ENCODE measurements around the gene CCDC92B.
"Not testable (repeated sequence)": the region's sequence is repeated elsewhere in the genome, so short reads cannot be mapped to it uniquely, and the experiment has no call there.

The CCDC92B gene

DNA sequence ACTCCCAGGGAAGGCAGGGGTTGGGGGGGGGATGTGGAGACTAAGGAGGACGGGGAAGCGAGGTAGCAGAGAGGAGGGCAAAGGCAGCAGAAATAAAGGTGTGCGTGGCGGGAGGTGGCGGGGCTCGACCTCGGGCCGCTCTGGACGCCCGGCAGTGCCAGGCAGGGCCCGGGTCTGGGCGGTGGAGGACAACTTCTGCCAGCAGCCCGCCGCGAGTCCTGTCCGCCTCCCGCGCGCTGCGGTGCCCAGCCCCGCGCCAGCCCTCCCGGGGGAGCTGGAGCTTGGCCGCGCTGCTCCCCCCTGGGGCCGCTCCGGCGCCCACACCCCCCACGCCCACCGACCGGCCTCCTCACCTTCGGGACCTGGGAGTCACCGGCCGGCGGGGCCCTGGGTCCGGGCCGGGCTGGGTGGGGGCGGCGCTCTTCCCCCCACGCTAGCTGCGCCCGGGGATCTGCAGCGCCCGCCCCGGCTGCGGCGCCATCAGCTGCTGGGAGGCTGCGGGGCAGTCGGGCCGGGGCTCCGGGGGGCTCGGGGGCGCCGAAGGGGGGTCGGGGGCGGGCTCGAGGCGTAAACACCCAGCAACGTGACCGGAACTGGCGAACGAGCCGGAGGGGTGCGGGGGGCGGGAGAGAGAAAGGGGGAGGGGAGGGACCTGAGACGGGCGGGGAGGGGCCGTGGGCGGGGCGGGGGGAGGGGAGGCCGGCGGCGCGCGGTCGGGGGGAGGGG is at the start of gene CCDC92B:
TSS of gene CCDC92B (minus strand) at position 595 of the 726 bp plus-strand sequence. CDS start 14,507 bp downstream, outside the sequence.
- no peak for DNase-seq (ENCODE audit: low read depth)

DNA sequence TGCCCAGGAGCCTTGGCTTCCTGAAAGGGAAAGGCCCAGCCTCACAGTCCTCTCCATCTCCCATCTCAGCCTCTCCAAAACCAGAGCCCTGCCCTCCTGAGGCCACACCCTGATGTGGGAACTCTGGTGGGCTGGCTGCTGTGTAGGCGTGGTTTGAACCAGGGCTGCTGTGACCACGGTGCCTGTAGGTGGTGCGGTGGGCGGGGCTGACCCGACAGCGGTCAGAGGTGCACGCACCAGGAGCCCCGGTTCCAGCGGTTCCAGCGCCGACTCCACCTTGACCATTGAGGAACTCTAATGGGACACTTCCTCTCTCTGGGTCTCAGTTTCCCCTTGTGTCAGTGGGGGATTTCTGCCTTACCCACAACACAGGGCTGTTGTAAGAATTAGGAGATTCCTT is 49.2 kb upstream of the CCDC92B start:
- no peak for DNase-seq (ENCODE audit: low read depth)

DNA sequence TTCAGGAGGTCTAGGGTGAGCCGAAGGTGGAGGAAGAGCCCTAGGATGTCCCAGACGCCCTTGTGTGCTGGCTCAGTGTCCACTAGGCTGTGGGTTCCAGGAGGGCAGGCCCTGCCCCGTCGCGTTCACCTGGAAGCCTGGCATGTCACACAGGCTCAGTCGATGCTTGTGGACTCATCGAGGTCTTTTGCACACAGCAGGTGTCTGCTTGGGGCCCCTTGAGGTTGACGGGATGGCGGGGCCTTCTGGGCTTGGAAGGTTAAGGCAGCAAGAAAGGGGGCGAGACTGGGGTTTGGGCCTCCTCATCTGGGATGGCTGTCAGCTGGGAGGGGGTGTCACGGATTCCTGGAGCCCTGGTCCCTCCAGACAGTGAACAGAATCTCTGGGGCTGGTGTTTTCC is 48.7 kb upstream of the CCDC92B start:
- no peak for DNase-seq (ENCODE audit: low read depth)

DNA sequence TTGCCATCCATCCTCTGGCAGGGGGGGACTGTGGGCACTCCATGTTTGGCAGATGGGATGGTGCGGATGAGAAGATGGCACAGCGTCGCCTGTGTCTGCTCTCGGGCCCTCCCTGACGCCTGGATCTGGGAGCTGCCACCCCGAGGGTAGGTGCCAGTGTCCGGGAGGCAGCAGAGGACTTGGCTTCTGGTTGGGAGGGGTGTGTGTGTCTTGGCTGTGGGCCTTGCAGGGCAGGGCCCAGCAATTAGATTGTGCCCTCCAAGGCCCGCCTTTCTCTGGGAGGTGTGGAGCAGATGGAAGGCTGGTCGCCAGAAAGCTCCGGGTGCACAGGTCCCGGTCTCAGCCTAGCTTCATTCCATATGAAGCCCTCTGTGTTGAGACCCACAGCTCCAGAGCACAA is 48.2 kb upstream of the CCDC92B start:
- no peak for DNase-seq (ENCODE audit: low read depth)

DNA sequence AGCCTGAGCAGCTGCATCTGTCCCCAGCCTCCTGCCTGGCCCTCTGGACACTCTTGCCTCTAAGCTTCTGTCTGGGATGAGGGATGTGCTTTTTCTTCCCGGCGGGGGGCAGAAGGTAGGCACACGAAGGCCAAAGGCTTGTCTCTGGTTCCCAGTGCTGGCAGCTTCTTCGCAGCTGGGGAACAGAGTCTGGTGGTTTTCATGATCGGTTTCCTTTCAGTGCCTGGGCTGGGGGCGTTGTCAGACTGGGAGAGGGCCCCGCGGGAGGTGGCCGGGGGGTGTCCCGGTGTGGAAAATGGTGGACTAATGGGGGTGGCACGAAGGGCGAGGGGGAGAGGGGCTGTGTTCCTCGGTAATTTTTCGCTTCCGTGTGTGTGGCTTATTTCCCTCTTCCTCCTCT is 47.8 kb upstream of the CCDC92B start:
- no peak for DNase-seq (ENCODE audit: low read depth)

DNA sequence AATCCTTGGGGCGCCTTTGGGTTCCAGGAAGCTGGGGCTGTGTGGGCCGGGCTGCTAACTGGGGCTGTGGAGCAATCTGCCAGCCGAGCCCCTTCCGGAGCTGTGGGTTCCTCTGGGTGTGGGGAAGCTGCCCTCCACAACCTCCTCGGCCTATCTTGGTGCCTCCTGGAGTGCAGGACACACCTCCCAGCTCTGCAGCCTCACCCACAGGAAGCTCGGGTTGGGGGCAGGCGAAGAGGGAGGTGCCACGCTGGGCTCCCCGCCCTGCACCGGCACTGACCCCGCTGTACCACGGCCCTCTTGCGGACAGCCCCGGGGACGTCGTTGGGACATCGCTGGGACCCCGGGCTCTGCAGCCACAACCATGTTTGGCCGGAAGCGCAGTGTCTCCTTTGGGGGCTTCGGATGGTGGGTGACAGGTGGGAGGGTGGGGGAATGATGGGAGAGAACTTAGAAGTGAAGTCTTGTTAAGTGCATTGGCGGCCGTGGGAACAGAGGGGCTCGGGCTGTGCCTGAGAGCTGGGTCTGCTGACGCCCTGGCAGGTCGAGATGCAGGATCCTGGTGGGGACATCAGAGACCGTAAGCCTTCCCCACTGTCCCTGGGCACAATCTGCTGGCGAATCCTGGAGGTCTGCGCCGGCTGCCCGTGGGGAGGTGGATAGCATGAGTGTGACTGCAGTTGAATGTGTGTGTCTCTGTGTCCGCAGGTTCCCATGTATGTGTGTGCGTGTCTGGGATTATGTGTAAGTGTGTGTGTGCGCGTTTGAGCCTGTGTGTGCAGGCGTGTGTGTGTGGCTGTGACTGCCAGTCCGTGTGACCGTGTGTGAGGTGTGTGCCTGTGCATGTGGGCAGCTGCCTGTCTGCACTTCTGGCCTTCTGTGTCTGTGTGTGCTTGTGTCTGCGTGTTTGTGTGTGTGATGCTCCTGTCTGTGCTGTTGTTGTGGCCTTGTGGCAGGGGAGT is 47.0 kb upstream of the CCDC92B start, which contains the start of gene RAP1GAP2:
TSS of gene RAP1GAP2 (plus strand) at position 275 of the 962 bp plus-strand sequence. CDS start at position 365, 90 bp downstream.
- DNase-seq (ENCODE audit: low read depth): peak; percentile 37

DNA sequence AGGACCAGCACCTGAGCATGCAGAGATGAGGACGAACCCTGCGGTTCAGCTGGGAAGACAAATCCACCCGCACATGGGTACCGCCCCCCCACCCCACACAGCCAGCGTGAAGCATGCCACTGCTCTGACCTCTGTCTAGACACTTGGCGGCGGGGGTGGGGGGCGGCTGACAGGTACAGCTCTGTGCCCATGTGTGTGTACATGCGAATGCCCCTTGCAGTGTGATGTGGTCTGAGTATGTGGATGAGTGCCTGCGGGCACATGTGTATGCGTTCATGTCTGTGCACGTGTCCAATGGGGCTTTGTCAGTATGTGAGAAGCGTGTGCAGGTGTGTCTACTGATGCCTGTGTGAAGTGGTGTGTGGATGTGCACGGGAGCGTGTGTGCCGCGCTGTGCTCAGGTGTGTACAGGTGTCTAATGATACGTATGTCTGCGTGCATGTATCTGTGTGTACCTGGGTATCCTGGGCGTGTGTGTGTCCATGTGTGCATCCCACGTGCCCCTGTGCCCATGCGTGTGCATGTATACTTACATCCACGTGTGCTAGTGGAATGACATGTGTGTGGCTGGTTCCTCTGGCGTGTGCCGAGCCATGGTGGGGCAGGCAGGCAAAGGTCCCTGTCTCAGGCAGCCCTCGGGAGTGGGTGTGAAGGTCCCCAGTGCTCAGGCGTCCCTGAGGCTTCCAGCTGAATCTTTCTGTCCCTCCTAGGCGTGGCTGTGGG is 46.1 kb upstream of the CCDC92B start:
- DNase-seq (ENCODE audit: low read depth): no peak

DNA sequence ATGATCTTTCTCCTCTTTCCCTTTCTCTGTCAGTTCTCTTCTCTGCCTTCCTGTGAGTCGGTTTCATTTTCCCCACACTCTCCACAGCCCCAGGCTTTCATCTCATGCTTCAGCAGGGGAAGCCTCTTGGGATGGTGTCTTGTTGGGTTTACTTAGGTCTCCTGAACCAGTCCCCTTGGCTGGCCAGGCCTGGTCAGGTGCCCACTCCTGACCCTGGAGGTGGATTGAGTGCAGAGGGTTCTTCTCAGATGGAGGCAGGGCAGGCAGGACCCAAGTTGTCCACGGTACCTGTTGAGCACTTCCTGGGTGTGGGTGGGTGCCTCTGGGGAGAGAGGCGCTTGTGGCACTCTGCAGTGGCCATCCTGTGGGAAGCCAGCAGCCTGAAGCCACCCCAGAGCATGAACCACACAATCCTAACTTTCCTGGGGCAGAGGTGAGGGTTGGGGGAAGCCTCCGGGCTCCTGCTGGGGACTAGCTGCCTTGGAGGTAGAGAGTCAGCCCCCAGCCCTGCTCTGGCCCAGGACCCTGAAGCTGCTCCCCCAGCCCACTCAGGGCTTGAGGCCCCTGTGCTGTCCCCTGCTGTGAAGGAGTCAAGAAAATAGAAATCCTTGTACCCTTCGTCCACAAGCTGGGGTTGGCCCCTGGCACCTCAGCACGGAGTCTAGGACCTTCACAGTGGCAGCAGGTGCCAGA is 44.8 kb upstream of the CCDC92B start:
- no peak for DNase-seq (ENCODE audit: low read depth)

DNA sequence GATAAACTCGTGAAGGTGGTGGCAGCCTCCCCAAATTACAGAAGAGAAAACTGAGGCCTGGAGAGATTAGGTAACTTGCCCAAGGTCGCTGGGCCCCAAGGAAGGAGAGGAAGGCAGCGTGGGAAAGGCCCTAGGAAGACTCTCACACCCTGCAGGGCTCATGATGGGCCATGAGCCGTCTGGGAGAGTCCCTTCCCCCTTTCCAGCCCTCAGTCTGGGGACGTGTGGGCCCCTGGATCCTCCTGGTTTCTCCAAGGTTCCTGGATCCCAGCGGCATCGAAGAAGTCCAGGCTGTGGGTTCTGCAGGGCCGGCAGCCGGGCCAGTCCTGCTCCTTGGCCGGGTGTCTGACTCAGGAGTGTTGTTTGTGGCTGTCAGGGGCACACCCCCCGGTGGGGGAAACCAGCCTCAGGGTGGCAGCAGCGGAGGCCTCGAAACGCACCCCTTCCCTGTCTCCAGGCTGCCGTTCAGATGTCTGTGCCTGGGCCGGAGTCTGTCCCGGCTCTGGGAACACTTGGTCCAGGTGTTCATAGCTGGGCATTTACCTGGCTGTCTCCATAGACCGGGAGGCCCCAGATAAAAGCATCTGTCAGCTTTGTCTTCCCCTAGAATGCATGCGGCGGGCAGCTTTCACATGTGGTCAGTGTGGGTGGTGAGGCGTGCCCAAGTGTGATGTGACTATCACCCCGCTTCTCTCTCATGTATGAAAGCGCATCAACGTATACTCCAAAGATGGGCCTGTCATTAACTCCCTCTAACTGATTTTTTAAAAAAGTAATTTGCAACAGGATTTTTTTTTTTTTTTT is 43.1 kb upstream of the CCDC92B start:
- DNase-seq (ENCODE audit: low read depth): peak; percentile 65

DNA sequence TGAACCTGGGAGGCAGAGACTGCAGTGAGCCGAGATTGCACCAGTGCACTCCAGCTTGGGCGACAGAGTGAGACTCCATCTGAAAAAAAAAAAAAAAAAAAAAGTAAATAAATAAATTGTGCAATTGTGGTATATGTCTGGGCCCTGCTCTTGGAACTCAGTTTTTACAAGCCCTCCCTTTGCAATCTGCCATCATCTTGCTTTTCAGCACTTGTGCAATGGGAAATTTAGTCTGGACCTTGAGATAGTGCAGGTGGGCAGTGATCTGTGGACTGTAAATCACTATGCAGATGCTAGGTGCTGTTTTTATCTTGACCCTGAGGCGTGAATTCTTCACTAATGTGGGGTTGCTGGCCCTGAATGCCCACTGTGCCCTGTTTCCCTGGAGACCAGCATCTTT is 40.2 kb upstream of the CCDC92B start:
- DNase-seq (ENCODE audit: low read depth): no peak

DNA sequence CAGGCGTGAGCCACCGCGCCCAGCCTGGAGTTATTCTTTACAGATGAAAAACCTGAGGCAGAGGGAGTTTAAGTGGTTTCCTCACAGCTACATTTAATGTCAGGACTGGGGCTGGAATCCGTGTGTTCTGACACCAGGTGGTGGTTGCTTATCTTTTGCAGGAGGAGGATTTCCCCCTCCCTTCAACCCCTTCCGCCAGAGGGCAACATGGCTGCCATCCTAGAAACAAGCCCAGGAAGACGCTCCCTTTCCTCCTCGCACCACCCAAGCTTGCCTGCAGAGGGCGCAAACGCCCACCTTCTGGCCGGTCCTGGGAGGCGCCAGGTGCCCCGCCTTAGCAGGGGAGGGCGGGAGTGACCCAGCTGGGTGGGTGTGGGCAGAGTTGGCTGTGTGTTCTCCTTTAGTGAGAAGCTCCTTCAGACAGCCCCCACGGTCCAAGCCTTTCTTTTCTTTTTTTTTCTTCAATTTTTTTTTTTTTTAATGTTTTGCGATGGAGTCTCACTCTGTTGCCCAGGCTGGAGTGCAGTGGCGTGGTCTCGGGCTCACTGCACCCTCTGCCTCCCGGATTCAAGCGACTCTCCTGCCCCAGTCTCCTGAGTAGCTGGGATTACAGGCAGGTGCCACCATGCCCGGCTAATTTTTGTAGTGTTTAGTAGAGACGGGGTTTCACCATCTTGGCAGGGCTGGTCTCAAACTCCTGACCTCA is 36.9 kb upstream of the CCDC92B start:
- peak; percentile 92 for DNase-seq (ENCODE audit: low read depth)

DNA sequence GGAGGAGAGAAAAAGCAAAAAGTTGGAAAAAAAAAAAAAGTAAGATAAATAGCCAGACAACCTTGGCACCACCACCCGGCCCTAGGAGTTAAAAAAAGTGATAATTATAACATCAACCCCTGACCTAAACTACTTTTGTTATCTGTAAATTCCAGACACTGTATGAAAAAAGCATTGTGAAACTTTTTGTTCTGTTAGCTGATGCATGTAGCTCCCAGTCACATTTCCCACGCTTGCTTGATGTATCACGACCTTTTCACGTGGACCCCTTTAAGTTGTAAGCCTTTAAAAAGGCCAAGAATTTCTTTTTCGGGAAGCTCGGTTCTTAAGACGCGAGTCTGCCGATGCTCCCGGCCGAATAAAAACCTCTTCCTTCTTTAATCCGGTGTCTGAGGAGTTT is 35.9 kb upstream of the CCDC92B start:
- DNase-seq (ENCODE audit: low read depth): not testable (repeated sequence)

DNA sequence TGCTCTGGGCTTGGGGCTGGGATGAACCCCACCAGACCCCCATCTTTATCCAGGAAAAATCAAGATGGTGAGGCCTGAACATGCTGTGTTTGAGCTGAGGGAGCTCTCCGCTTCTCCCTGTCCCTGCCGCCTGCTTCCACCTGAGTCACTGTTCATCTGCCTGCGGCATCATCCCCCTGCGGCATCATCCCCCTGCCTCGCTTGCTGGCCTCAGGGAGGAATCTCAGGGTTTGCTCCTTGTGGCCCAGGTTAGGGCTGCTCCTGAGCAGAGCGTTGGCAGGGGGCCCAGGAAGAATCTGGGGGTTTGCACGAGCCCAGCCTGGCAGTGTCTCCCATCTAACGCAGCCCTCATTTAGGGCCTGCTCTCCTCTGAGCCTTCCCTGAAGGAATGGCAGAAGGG is 35.4 kb upstream of the CCDC92B start:
- DNase-seq (ENCODE audit: low read depth): no peak

DNA sequence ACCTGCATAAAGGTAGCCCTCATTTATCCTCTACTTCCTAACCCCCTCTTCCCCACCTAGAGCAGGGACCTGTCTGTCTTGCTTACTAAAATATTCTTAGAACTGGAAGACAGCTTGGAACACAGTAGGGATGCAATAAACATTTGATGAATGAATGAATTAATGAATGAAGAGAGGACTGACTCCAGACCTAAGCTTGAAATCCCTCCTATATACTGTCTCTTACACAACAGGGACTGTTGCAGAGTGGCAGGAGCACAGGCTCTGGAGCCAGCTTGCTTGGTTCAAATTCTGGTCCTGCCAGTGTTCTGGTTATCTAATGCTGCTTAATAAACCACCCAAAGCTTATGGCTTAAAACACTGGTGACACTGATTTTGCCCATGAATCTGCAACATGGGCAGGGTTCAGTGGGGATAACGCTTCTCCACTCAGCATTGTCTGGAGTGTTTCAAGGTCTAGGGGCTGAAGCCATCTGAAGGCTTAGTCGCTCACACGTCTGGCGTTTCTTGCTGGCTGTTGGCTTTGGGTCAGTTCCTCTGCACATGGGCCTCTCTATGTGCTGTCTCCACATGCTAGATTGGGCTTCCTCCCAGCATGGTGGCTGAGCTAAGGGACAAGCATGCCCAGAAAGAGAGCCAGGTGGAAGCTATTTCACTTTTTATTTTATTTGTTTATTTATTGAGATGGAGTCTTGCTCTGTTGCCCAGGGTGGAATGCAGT is 34.0 kb upstream of the CCDC92B start:
- DNase-seq (ENCODE audit: low read depth): no peak

DNA sequence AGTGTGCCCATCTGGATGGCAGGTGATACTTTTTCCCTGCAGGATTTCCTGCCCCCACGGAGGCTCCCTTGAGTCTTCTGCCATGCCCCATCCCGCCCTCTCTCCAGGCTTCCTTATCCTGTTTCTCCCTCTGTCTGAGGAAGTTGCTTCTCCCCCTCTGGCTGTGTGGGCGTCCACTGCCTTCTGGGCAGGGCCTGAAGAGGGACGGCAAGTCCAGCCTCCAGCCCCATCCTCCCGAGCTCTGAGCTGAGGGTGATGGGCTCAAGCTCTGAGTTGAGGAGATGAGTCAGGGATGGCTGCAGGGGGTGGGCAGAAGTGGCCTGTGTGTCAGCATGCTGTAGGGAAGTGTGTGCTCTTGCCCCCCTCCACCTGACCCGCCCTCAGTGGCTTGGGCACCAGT is 32.6 kb upstream of the CCDC92B start:
- no peak for DNase-seq (ENCODE audit: low read depth)

DNA sequence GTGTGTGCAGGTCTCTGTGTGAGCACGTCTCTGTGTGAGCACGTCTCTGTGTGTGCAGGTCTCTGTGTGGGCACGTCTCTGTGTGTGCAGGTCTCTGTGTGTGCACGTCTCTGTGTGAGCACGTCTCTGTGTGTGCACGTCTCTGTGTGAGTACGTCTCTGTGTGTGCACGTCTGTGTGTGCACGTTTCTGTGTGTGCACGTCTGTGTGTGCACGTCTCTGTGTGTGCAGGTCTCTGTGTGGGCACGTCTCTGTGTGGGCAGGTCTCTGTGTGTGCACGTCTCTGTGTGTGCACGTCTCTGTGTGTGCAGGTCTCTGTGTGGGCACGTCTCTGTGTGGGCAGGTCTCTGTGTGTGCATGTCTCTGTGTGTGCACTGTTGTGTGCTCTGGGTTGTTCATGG is 32.1 kb upstream of the CCDC92B start:
- not testable (repeated sequence) for DNase-seq (ENCODE audit: low read depth)

DNA sequence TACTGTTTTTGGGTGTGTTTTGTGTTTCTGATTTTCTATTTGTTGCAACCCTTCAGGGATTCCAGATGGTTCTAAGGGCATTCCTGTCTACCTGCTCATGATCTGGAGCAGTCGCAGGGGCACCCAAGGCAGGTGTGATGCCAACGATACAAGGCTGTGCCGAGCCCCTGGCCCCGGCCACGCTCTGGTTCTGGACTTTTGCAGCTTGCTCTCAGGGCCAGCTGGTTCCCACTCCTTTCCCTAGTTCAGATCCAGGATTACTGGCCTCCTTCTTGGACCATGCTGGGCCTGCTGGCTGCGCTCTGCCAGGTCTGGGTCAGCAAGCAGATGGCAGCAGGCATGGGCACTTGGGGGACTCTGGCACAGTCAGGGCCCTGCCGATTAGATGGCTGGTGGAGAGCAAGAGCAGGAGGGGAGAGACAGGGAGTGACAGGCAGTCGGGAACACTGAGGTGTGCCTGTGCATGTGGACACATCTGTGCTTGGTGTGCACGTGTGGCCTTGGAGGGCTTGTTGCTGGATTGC is 31.5 kb upstream of the CCDC92B start:
- DNase-seq (ENCODE audit: low read depth): no peak

DNA sequence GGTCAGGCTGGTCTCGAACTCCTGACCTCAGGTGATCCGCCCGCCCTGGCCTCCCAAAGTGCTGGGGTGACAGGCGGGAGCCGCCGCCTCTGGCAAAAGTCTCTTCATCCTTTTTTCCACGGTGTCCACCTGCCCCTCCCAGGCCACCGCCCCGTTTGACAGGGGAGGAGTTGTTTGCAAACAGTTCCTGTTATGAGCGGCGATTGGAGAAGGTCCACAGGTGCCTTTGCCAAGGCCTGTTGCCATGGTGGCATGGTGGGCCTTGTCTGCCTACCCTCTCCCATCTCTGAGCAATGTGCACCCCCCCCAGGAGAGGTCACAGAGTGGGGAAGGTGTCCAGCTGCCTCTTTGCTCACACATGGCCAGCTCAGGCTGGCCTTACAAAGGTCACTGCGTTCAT is 30.8 kb upstream of the CCDC92B start:
- no peak for DNase-seq (ENCODE audit: low read depth)

DNA sequence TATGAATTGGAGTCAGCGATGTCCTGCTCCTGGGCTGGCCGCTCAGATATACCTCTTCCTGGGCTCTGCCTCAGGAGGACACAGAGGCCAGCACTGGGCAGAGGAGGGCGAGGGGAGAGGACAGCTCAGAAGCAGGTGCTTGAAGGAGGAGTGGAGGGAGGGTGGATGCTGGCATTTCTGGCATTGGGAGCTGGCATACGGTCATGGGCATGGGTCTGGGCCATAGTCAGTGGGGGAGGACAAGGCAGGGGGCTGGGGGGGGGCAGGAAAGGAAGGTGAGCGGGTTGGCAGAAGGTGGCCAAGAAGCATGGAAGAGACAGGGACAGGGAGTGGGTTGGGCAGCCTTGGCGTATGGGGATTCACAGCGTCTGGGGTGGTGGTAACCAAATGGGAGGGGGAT is 30.1 kb upstream of the CCDC92B start:
- DNase-seq (ENCODE audit: low read depth): no peak

All from activated T-cell treated with anti-CD3 and anti-CD28 coated beads for 48 hours (primary cell).